CMK (cell line): ENCODE results near the gene PHF1.
"Not testable (repeated sequence)": the region's sequence is repeated elsewhere in the genome, so short reads cannot be mapped to it uniquely, and the experiment has no call there.

ENCODE experiments used
- DNase-seq: peaks from one replicate; pipeline ENCODE4 v3.0.0-alpha.2; 2010; ENCODE audit warnings: low read depth

The PHF1 gene

DNA sequence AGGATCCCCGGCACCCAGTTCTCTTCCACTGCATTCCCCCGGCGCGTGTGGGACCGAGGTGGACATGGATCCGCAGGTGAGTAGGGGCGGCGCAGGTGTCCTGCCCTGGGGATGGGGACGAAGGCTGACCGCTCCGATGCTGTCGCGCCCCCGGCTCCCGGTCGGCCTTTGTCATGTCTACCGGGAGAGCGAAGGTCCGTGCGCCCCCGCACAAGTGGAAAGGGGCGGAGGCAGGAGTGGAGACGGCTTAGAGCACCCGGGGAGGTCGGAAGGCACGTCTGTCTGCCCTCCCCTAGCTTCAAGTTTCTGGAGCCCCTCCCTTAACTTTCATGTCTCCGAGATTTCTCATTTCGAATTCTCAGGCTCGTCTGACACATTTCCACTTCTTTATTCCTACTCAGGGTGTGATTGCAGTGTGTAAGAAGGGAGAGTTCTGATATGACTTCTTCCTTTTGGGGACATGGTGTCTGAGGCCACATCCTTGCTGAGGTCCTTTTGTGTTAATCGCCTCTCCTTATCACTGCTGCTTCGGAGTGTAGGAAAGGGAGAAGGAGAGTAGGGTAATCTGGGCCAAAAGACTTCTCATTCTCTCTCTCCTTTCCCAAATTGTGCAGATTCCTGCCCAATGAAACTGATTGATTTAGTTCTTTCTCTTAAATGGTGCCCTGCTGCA lies 18.8 kb upstream of the PHF1 start:
- no peak for DNase-seq

DNA sequence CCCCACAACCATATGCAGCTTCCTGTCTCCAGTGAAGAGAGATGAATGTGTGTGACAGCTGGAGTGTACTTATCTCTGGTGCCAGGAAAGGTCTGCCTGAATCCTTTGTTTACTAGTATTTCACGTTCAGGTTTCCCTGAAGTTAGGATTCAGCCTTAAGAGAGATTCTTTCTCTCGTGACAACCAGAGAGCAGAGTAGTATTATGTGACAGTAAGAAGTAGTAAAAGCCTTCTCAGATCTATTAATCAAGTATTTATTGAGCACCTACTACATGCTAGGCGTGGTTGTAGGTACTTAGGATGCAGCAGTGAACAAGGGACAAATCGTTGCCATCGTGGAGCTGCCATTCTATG lies 18.2 kb upstream of the PHF1 start:
- DNase-seq = no peak

DNA sequence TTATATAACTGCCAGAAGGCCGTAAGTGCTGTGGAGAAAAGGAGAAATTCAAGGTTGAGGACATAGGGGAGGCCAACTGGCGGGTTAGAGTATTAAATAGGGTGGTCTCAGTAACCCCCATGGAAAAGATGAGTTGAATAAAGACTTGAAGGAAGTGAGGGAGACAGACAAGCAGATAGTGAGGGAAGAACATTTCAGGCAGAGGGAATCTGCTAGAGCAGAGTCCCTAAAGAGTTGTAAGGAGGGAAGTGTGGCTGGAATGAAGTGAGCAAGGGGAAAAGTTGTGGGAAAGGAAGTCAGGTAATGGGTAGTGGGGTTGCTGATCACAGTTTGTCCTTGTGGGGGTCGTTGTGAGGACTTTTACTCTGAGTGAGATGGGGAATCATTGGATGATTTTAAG lies 17.8 kb upstream of the PHF1 start:
- DNase-seq = no peak

DNA sequence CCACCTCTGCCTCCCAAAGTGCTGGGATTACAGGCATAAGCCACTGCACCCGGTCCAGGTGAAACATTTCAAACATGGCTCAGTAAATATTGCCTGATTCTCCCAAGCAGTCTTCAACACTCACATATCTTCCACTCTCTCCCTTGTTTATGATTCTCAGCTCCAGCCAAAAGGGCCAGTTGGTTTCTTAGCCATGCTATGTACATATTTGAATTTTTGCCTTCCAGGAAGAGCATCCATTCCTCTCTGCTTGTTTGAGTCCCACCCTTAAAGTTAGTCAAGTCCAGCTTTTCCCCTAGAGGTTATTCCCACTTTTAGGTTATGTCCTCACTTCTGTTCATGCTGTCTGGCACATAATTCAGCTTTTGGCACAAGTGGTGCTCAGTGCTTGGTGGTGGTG lies 13.3 kb upstream of the PHF1 start:
- no peak for DNase-seq

DNA sequence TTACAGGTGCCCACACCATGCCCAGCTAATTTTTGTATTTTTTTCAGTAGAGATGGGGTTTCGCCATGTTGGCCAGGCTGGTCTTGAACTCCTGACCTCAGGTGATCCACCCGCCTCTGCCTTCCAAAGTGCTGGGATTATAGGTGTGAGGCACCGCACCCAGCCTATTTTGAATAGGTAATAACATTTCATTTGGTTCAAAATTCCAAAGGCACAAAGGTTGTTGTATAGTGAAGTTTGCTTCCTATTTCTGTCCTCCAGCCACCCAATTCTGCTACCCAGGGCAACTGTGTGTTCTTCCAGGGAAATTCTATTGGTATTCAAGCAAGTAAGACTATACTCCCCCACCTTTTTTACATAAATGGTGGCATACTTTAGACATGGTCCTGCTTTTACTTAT lies 12.2 kb upstream of the PHF1 start:
- DNase-seq = not testable (repeated sequence)

DNA sequence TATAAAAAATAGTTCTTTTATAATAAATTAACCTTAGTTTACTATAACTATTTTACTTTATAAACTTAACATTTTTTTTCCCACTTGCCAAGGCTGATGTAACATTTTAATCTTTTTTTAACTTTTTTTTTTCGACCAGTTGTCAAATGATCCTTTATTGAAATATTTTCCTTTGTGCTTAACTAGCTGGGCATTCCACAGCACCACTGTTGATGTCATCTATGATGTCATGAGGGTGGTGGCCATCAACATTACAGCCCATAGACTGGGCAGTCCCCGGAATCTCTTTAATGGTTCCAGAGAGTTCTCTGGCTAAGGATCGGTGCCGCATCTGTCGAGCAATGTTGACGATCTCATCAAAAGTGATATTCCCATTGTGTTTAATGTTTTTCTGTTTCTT lies 10.9 kb upstream of the PHF1 start:
- not testable (repeated sequence) for DNase-seq

DNA sequence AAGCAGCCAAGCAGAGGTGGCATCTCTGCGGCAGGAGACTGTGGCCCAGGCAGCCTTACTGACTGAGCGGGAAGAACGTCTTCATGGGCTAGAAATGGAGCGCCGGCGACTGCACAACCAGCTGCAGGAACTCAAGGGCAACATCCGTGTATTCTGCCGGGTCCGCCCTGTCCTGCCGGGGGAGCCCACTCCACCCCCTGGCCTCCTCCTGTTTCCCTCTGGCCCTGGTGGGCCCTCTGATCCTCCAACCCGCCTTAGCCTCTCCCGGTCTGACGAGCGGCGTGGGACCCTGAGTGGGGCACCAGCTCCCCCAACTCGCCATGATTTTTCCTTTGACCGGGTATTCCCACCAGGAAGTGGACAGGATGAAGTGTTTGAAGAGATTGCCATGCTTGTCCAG lies 5.9 kb upstream of the PHF1 start:
- DNase-seq = no peak

DNA sequence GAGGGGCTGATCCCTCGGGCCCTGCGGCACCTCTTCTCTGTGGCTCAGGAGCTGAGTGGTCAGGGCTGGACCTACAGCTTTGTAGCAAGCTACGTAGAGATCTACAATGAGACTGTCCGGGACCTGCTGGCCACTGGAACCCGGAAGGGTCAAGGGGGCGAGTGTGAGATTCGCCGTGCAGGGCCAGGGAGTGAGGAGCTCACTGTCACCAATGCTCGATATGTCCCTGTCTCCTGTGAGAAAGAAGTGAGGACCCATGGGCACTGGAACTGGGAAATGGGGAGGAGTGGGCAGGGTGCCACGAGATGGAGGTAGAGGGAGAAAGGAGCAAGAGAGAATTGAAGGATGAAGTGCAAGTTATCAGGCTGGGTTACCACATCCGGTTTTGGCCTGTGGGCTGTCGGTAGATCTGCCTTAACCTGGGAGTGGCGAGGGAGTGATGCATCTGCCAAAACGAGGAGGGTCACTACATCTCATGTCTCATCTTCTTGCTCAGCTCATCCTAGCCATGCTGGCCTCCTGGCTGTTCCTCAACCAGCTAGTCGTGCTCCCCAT lies 5.4 kb upstream of the PHF1 start:
- DNase-seq = no peak

DNA sequence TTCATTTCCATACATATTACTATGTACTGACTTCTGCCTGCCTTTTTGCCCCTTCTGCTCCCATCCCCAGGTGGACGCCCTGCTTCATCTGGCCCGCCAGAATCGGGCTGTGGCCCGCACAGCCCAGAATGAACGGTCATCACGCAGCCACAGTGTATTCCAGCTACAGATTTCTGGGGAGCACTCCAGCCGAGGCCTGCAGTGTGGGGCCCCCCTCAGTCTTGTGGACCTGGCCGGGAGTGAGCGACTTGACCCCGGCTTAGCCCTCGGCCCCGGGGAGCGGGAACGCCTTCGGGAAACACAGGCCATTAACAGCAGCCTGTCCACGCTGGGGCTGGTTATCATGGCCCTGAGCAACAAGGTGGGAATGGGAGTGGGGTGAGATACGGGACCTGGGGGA lies 4.7 kb upstream of the PHF1 start:
- no peak for DNase-seq

DNA sequence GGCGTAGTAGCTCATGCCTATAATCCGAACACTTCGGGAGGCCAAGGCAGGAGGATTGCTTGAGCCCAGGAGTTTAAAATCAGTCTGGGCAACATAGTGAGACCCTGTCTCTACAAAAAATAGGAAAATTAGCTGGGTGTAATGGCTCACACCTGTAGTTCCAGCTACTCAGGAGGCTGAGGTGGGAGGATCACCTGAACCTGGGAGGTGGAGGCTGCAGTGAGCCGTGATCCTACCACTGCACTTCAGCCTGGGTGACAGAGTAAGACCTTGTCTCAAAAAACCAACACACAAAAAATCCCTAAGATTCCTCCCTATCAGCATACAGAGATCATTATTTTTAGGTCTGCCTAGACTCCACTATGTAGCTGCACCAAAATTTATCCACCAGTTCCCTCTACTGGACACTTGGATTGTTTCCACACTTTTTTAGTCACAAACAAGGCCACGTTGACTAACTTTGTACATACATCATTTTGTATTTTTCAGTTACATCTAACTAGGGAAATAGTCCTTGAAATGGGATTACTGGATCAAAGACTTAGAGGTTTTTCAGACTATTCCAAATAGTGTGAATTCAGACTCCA lies 3.6 kb upstream of the PHF1 start:
- no peak for DNase-seq

DNA sequence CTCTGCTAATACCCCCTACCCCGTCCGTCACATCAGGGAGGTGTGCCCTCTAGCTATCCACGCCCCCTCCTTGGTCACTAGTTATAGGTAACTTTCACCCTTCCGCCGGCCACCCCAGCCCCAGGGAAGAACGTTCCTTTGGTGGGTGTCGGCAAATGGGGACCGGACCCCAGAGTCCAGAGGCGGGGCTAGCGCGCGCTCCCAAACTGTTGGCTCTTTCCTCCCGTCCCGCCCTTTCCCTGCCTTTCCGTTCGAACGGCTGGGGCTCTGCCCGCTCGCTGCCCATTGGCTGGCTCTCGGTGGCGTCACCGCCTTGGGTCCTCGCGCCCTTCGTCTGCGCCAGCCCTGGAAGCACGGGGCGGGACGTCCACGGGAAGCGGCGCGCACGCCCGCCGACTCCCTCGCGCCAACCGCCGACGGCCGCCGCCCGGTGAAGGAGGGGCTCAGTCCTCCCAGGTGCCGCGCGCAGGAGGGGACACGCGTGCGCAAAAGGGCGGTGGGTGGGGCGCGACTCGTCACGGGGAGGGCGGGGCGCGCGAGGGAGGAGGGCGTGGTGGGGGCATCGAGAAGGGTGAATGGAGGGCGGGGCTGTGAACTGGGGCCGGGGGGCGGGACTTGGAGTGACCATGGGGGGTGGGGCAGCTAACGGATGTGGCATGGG lies 634 bp upstream of the PHF1 start:
- DNase-seq = peak; percentile 95

DNA sequence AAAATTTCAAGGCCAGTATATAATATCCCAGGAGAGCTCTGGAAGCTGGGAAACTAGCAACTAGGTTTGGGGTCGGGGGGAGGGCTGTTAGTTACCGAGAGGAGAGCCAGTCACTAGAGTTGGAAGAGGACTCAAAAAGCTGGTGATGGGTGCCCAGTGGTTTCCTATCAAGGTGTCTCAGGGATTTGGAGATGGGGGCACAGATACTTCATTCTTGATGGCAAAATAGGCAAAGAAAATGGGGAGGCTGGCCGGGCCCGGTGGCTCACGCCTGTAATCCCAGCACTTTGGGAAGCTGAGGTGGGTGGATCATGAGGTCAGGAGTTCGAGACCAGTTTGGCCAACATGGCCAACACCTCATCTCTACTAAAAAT lies 805 bp downstream of the PHF1 start:
- DNase-seq = no peak

DNA sequence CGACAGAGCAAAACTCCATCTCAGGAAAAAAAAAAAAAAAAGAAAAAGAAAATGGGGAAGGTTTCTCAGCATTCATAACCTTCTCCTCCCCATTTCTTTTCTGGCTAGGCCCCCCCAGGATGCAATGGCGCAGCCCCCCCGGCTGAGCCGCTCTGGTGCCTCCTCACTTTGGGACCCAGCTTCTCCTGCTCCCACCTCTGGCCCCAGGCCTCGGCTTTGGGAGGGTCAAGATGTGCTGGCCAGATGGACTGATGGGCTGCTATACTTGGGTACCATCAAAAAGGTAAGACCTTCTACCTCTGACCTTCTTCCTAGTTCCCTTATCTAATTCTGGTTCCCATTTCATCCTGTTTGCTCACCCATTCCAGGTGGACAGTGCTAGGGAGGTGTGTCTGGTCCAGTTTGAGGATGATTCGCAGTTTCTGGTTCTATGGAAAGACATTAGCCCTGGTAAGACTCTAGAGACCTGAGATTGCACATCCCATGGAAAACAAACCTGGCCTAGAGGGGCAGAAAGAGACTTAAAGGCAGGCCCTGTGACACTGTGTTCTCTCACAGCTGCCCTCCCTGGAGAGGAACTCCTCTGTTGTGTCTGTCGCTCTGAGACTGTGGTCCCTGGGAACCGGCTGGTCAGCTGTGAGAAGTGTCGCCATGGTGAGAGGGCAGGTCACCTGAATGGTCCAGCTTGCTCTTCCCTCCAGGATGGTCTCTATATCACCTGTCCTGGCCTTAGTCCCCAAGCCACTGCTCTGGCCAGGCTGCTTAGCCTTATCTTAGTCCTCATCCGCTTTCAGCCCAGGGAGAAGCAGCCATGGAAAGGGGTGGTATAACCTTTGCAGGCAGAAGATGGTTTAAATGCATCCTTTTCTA lies 1.6 kb downstream of the PHF1 start:
- no peak for DNase-seq

DNA sequence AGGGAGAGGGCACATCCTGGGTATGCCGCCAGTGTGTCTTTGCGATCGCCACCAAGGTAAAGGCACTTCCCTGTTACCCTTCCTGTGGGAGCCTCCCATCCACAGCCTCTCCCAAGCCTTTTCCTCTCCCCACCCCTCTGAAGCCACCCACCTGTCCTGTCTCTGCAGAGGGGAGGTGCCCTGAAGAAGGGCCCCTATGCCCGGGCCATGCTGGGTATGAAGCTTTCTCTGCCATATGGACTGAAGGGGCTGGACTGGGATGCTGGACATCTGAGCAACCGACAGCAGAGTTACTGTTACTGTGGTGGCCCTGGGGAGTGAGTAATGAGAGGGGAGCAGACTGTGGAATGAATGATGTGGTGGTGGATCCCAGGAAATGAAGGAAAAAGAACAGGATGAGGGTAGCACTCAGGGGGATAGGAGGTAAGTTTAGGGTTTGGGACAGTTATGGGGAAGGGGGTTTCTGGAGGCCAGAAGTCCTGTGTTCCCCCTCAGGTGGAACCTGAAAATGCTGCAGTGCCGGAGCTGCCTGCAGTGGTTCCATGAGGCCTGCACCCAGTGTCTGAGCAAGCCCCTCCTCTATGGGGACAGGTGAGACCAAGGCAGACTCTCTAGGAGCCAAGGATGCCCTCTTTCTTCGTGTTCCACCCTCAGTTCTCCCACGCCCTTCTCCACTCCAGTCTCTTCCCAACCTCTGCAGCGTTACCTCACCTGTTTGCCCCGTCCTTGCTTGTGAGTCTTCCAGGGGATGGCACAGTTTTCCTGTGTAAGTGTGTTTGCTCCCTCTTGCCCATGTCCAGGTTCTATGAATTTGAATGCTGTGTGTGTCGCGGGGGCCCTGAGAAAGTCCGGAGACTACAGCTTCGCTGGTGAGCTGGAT lies 2.7 kb downstream of the PHF1 start:
- DNase-seq = no peak

DNA sequence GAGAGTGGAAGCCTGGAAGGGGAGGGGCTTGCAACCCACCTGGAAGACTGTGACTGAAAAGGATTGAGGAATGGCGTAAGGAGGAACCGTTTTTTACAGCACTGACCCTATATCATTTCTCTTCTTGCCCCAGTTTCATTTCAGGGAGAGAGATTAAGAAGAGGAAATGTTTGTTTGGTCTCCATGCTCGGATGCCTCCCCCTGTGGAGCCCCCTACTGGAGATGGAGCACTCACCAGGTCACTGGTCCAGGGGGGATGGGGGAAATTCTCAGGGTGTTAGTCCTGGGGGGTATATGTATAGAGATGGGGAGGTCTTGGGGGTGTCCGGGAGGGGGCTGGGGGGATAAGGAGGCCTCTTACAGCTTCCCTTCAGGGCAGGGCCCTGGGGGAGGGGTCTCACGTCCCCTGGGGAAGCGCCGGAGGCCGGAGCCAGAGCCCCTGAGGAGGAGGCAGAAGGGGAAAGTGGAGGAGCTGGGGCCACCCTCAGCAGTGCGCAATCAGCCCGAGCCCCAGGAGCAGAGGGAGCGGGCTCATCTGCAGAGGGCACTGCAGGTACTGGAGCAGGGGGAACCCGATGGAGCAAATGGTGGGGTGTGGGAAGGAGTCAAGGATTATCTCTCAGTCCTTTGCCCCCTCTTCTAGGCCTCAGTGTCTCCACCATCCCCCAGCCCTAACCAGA lies 3.9 kb downstream of the PHF1 start:
- DNase-seq = no peak

DNA sequence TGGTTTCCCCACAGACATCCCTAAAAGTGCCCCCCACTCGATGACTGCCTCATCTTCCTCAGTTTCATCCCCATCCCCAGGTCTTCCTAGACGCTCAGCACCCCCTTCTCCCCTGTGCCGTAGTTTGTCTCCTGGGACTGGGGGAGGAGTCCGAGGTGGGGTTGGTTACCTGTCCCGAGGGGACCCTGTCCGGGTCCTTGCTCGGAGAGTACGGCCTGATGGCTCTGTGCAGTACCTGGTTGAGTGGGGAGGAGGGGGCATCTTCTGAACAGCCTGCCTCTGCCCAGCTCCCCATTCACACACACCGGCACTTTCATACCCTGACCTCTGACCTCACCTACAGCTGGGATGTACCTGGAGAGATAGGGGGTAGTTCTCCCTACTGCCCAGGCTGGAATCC lies 5.0 kb downstream of the PHF1 start:
- no peak for DNase-seq

DNA sequence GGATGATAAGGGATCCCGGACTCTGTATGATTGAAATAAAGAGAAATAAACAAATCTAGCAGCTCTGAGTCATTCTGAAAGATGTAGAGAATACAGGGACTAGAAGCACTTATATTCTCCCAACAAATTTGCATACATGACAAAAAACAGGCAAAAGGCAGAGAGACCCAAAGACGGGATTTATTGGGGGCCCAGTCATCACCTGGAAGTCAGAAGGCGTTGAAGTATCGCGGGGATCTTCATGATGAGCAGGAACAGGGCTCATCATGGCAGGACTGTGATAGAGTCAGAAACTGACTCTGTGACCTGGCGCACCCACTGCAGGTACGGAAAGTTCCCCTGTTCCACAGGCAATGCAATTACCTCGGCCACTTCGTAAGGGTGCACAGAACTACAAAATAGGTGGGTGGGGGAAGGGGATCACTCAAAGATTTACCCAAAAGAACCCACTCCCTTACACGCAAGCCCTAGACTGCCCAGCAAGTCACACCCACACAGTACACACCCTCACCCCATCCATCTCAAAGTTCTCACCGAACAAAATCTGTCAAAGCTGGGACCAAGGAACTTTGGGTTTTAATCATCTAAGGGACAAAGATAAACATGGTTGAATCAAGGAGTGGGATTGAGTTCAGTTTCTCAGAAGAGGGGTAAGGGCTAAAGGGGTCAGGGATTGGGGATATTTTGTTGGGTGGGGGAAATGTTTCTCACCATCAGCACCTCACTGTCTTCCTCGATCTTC lies 5.7 kb downstream of the PHF1 start:
- no peak for DNase-seq

DNA sequence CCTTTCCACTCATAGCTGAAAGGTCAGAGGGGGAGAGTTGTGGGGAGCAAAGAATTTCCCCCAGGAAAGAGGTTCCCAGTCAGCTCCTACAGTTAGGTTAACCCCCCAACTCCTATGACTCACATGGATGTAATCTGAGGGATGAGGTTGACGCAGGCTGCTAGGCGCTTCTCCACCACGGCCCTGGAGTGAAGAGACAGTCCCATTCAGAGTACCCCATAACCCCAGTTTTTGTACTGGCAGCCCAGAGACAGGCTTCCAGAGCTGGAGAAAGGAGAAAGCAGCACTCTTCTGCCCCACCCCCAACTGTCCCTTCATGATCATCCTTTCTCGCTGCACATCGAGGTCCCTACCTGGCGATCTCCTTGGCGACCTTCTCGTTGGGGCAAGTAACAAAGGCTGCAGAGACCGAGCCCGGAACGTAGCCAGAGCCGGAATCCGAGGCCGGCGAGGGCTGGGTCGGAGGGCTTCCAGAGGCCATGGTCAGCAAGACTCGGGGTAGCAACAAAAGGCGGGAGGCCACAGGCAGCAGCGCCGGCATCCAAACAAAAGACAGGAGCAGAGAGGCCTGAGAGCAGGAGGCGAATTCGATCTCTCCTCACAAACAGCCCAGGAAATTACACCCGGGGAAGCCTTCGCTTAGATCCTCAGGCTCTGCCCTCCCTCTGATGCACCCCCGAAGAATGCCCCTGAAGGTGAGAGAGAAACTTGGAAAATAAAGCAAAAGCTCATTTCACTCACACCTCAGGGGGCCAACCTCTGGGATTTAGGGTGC lies 6.5 kb downstream of the PHF1 start:
- DNase-seq = no peak

DNA sequence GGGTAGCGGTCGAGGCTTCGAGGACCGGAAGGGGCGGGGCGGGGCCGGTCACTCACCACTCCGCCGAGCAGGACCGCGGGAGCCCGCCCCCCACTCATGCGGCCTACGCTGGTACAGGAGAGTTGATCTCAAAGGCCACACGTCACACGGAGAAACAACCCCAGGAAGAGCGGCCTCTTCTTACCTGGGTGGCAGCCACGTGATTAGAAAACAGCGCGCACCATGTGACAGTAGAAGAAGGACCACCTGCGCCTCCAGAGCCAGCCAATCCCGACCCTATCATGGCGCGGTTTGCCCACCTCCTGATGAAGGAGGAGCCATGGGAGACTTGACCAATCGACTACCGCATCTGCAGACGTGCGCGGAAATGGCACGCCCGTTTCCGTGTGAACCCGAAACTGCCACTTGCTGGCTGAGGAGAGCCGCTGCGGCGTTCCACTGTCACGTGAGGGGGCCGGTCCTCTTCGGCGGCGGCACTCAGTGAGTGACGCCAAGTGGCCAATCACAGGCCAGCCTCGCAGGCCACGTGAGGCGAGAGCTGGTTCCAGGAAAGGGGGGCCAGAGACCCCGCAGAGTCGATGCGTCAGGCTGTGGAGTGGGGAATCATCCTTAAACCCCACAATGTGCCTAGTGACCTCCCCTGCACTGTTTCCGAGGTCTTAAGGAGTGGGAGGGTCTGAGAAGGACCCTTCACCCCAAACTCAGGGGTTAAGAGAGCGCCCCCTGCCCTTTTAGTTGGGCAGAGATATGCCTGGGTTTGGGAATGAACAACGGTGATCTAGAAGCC lies 7.3 kb downstream of the PHF1 start, which contains the start of gene CUTA:
TSS of gene CUTA (minus strand) at position 205 of the 787 bp plus-strand sequence. CDS start at position 98, 107 bp downstream.
- peak; percentile 98 for DNase-seq
